ACC112 (cell line): ENCODE results near the gene IRX5.

Experiments used
- H2AFZ ChIP-seq: fragments of 200-600 bp; sonication (generic); one replicate; pipeline ENCODE4 v1.6.0; 2017; ENCODE audit warnings: antibody characterized with exemption, low read length; ENCODE audit not compliant: unreplicated experiment
- H3K27ac ChIP-seq: fragments of 200-600 bp; sonication (generic); 2 replicates; pipeline ENCODE4 v1.5.1; 2014; ENCODE audit warnings: low read depth, mild to moderate bottlenecking, antibody characterized with exemption, low read length, moderate library complexity
- H3K27me3 ChIP-seq: fragments of 200-600 bp; sonication (generic); 2 replicates; pipeline ENCODE4 v1.6.1; 2014; ENCODE audit warnings: mild to moderate bottlenecking, antibody characterized with exemption, low read length, moderate library complexity, mixed read lengths; ENCODE audit not compliant: insufficient read depth
- H3K36me3 ChIP-seq: fragments of 200-600 bp; sonication (generic); 2 replicates; pipeline ENCODE4 v1.6.1; 2016; ENCODE audit warnings: mild to moderate bottlenecking, antibody characterized with exemption, low read length, moderate library complexity, mixed read lengths; ENCODE audit not compliant: insufficient read depth
- H3K4me1 ChIP-seq: fragments of 200-600 bp; sonication (generic); one replicate; pipeline ENCODE4 v1.6.1; 2016; ENCODE audit warnings: low read length, mixed read lengths; ENCODE audit not compliant: insufficient read depth, unreplicated experiment, control insufficient read depth
- H3K4me3 ChIP-seq: fragments of 200-600 bp; sonication (generic); 2 replicates; pipeline ENCODE4 v1.5.1; 2014; ENCODE audit warnings: mild to moderate bottlenecking, low read depth, low read length
- H3K79me2 ChIP-seq: fragments of 200-600 bp; sonication (generic); one replicate; pipeline ENCODE4 v1.6.0; 2016; ENCODE audit warnings: low read length; ENCODE audit not compliant: control insufficient read depth, unreplicated experiment, insufficient read depth

The IRX5 gene

DNA sequence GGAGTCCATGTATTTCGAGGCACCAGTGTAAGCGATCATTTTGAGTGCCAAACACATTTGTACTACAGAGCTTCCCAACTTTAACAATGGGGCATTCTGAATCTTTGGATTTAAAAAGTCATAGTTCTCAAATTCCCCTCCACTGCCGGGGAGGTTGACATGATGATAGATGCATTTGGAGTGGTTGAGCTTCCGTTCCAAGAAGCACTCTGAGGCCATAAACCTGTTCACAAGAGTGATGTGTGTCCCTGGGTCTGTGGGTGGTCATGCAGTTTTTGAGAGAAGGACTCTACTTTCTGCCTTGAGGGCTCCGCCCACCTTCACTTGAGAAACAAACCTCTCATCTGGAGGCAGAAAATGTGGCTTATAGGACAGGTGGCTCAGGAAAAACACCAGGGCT lies 43.7 kb downstream of the IRX5 start:
- H2AFZ ChIP-seq: no peak overlapping the region
- H3K27ac ChIP-seq: no peak overlapping the region
- no peaks in the 10 kb centered on the region for H3K79me2 ChIP-seq
- no peak overlapping the region for H3K4me3 ChIP-seq
- no peaks in the 10 kb centered on the region for H3K4me1 ChIP-seq
- peaks cover 22% of the 10 kb centered on the region for H3K27me3 ChIP-seq
- no peaks in the 10 kb centered on the region for H3K36me3 ChIP-seq

- Histone ChIP-seq H3K27ac (no peak overlapping the region), H3K79me2 (no peaks in the 10 kb centered on the region), H2AFZ (no peak overlapping the region), H3K4me3 (no peak overlapping the region), H3K36me3 (no peaks in the 10 kb centered on the region), H3K4me1 (no peaks in the 10 kb centered on the region), H3K27me3 (peaks cover 14% of the 10 kb centered on the region; the same call in 1 of the 2 replicates)
Observed at GRCh38 chr16:54976651-54977200, 46.1 kb downstream of the IRX5 start.

DNA sequence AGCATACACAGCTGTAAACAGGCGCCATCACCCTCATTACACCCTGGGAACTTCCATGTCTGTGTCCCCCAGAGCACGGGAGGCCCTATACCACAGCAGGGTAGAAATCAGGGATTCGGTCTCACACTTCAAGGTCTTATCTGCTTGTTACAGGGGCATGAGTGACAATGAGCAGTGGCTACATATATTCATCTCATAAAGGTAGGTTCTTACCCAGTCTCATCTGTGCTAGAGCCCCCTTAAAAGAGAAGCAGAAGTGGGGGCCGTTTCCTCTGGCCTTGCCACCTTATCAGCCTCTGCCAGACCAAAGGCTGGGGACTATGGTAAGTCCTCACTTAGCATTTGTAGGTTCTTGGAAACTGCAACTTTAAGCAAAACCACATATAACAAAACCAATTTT lies 46.5 kb downstream of the IRX5 start:
- Histone ChIP-seq H3K79me2 (no peaks in the 10 kb centered on the region), H3K27me3 (peaks cover 14% of the 10 kb centered on the region; the same call in 1 of the 2 replicates), H3K4me1 (no peaks in the 10 kb centered on the region), H3K4me3 (no peak overlapping the region), H3K27ac (no peak overlapping the region), H3K36me3 (no peaks in the 10 kb centered on the region), H2AFZ (no peak overlapping the region)

DNA sequence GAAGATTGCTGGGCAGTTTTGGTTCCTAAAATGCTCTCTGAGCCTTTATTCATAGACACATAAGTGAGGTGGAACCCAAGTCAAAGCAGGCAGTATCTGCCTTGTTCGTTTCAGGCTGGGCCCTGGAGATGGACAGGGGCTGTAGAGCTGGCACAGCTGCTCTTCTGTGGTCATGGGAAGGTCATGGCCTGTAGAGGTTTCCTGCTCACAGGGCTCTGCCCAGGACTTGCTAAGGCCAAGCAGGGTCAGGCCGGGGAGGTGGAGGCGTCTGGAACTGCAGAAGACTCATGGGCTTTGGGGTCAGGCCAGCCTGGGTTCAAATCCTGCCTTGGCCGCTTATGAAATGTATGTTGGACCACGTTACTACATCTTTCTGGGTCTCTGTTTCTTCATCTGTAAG lies 50.2 kb downstream of the IRX5 start:
- Histone ChIP-seq H3K4me3 (no peak overlapping the region), H3K4me1 (no peaks in the 10 kb centered on the region), H3K36me3 (no peaks in the 10 kb centered on the region), H3K27me3 (0 out of 2 replicates have a peak, but pooled peaks cover 6% of the 10 kb centered on the region), H2AFZ (no peak overlapping the region), H3K27ac (no peak overlapping the region), H3K79me2 (no peaks in the 10 kb centered on the region)
